Measurements from ENCODE around the gene UNC79. TPM values are rescaled to one million over a fixed set of nuclear protein-coding genes. Genes with fewer than 3 reads are reported as not detected.

The UNC79 gene
- total RNA-seq, 1 donor from 2014 or later, result 0.29 TPM

- TF ChIP-seq CTCF (conservative IDR thresholded peaks at IDR 0.05; ENCODE audit: low read depth, low read length), result no peak
- no peak for DNase-seq (ENCODE audit: low read depth)
- no peak overlapping the region for H3K4me3 ChIP-seq (ENCODE audit: low read depth, low read length)
Measured at GRCh38 chr14:93566065-93566693, 135.4 kb downstream of the UNC79 start.

- TF ChIP-seq CTCF (conservative IDR thresholded peaks at IDR 0.05; ENCODE audit: low read depth, low read length), result no peak
- DNase-seq (ENCODE audit: low read depth), result no peak
- H3K4me3 ChIP-seq (ENCODE audit: low read depth, low read length), result no peak overlapping the region
Measured at GRCh38 chr14:93571275-93571674, 140.5 kb downstream of the UNC79 start.

- no peak for TF ChIP-seq CTCF (conservative IDR thresholded peaks at IDR 0.05; ENCODE audit: low read depth, low read length)
- DNase-seq (ENCODE audit: low read depth), result no peak
- H3K4me3 ChIP-seq (ENCODE audit: low read depth, low read length), result no peak overlapping the region
Measured at GRCh38 chr14:93579178-93579577, 148.4 kb downstream of the UNC79 start.

- TF ChIP-seq CTCF (conservative IDR thresholded peaks at IDR 0.05; ENCODE audit: low read depth, low read length), result no peak
- H3K4me3 ChIP-seq (ENCODE audit: low read depth, low read length), result no peak overlapping the region
- no peak for DNase-seq (ENCODE audit: low read depth)
Measured at GRCh38 chr14:93582516-93582915, 151.8 kb downstream of the UNC79 start.

GRCh38 chr14:93587330-93587729, 156.6 kb downstream of the UNC79 start:
- H3K4me3 ChIP-seq (ENCODE audit: low read depth, low read length), result no peak overlapping the region
- no peak for DNase-seq (ENCODE audit: low read depth)
- no peak for TF ChIP-seq CTCF (conservative IDR thresholded peaks at IDR 0.05; ENCODE audit: low read depth, low read length)

- no peak for TF ChIP-seq CTCF (conservative IDR thresholded peaks at IDR 0.05; ENCODE audit: low read depth, low read length)
- H3K4me3 ChIP-seq (ENCODE audit: low read depth, low read length), result no peak overlapping the region
Measured at GRCh38 chr14:93591506-93591905, 160.8 kb downstream of the UNC79 start.

GRCh38 chr14:93592786-93593185, 162.0 kb downstream of the UNC79 start:
- no peak for DNase-seq (ENCODE audit: low read depth)
- H3K4me3 ChIP-seq (ENCODE audit: low read depth, low read length), result no peak overlapping the region
- TF ChIP-seq CTCF (conservative IDR thresholded peaks at IDR 0.05; ENCODE audit: low read depth, low read length), result no peak

More at GRCh38 chr14:93591506-93591905, 160.8 kb downstream of the UNC79 start:
- DNase-seq (ENCODE audit: low read depth), result no peak
